ENCODE measurements around the gene AOAH.

Gene AOAH

DNA sequence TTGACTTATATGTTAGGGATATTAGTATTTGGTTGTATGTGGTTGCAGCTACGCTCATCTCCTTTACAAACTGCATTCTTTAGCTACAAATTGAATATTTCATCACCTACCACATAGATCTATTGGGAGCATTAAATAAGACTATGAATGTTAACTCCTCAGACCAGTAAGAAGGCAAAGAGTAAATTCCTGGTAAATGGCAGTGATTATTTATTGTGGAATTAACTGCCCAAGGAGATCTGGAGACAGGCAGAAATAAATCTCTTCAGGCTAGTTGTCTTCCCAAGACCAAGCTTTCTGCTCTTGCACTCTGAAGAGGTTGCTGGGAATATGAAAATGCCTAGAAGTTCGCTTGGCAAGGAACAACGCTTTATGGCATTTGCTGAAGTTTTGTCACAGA, 260.0 kb downstream of the AOAH start:
- in situ Hi-C loops (cut with MboI; ENCODE audit: low sequenced_read_pairs, unreplicated experiment): no loop called here
- DNase-seq (ENCODE audit: low spot score): no peak
- TF ChIP-seq, protein P1, sequence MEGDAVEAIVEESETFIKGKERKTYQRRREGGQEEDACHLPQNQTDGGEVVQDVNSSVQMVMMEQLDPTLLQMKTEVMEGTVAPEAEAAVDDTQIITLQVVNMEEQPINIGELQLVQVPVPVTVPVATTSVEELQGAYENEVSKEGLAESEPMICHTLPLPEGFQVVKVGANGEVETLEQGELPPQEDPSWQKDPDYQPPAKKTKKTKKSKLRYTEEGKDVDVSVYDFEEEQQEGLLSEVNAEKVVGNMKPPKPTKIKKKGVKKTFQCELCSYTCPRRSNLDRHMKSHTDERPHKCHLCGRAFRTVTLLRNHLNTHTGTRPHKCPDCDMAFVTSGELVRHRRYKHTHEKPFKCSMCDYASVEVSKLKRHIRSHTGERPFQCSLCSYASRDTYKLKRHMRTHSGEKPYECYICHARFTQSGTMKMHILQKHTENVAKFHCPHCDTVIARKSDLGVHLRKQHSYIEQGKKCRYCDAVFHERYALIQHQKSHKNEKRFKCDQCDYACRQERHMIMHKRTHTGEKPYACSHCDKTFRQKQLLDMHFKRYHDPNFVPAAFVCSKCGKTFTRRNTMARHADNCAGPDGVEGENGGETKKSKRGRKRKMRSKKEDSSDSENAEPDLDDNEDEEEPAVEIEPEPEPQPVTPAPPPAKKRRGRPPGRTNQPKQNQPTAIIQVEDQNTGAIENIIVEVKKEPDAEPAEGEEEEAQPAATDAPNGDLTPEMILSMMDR (IDR thresholded peaks at IDR 0.05; ENCODE audit: borderline replicate concordance, control extremely low read depth, extremely low read depth, insufficient read depth, missing control alignments): no peak
